ENCODE measurements around the gene TTC34.

- no peak for TF ChIP-seq EP300 (IDR thresholded peaks at IDR 0.05; ENCODE audit: borderline replicate concordance in 1 of 2, control insufficient read depth in 1 of 2, low read depth in 2 of 2, low read length in 2 of 2)
- no peak for TF ChIP-seq CTCF (IDR thresholded peaks at IDR 0.05 in 2 of 3, conservative IDR thresholded peaks at IDR 0.05 in 1 of 3; ENCODE audit: control insufficient read depth in 2 of 3, extremely low read depth in 1 of 3, insufficient read depth in 1 of 3, low read depth in 3 of 3, low read length in 3 of 3)
- TF ChIP-seq ZNF384 (IDR thresholded peaks at IDR 0.05; ENCODE audit: borderline replicate concordance, low read depth, low read length): no peak
- TF ChIP-seq SPI1 (IDR thresholded peaks at IDR 0.05; ENCODE audit: borderline replicate concordance, insufficient read depth, low read depth, low read length): no peak
- TF ChIP-seq POLR2AphosphoS5 (IDR thresholded peaks at IDR 0.05; ENCODE audit: low read length): no peak
- TF ChIP-seq MYC (IDR thresholded peaks at IDR 0.05; ENCODE audit: insufficient read depth, insufficient read length, insufficient replicate concordance, low read length, severe bottlenecking): no peak
- no peak for TF ChIP-seq TCF7 (IDR thresholded peaks at IDR 0.05; ENCODE audit: borderline replicate concordance)
- TF ChIP-seq BHLHE40 (IDR thresholded peaks at IDR 0.05; ENCODE audit: borderline replicate concordance in 1 of 2, low read depth in 2 of 2, low read length in 1 of 2): no peak
- no peak for TF ChIP-seq CUX1 (IDR thresholded peaks at IDR 0.05; ENCODE audit: insufficient replicate concordance, low read depth, low read length)
- no peak for TF ChIP-seq PRDM15 (CRISPR knock-in tag; IDR thresholded peaks at IDR 0.05)
- no peak for TF ChIP-seq JUND (IDR thresholded peaks at IDR 0.05; ENCODE audit: low read depth, low read length)
- no peak for TF ChIP-seq SIN3A (IDR thresholded peaks at IDR 0.05; ENCODE audit: low read depth, low read length)
- TF ChIP-seq POLR2A (IDR thresholded peaks at IDR 0.05; ENCODE audit: low read depth, low read length): no peak
- TF ChIP-seq E2F8 (IDR thresholded peaks at IDR 0.05; ENCODE audit: low read depth, partially characterized antibody): no peak
These were observed 172.4 kb downstream of the TTC34 start for GRCh38 chr1:2628933-2629626.

Data from GM12878 (cell line).